BJ (cell line): ENCODE results near the gene WDTC1. TPM values are rescaled to one million over a fixed set of nuclear protein-coding genes. Genes with fewer than 3 reads are reported as not detected.

Experiments used
- CTCF ChIA-PET: fragments of 350-600 bp; formaldehyde crosslinking; extraction: SDS; loops from one replicate; lab custom pipeline; 2021; ENCODE audit warnings: antibody characterized with exemption, inconsistent platforms; lab: Yijun Ruan, JAX
- POLR2A ChIA-PET: fragments of 300-600 bp; sonication (Branson Sonifier 250); formaldehyde crosslinking; extraction: SDS; loops from one replicate; lab custom pipeline; 2021; ENCODE audit warnings: antibody characterized with exemption; lab: Charles Lee
- DNase-seq: peaks from one replicate; pipeline ENCODE4 v3.0.0-alpha.2; 2011; ENCODE audit warnings: low read depth
- H3K27me3 ChIP-seq: 2 replicates; pipeline ENCODE4 v1.6.0; 2011; ENCODE audit warnings: low read length; ENCODE audit not compliant: control insufficient read depth, insufficient read depth
- H3K36me3 ChIP-seq: 2 replicates; pipeline ENCODE4 v1.5.1; 2011; ENCODE audit warnings: low read length; ENCODE audit not compliant: control insufficient read depth, insufficient read depth
- H3K4me3 ChIP-seq: 2 replicates; pipeline ENCODE4 v1.5.1; 2011; ENCODE audit warnings: low read depth, mild to moderate bottlenecking, control low read depth, low read length
- CTCF ChIP-seq: IDR thresholded peaks from 2 replicates; pipeline ENCODE4 v1.5.1; 2011; ENCODE audit warnings: low read depth, mild to moderate bottlenecking, control low read depth, inconsistent platforms, low read length, moderate library complexity; ENCODE audit not compliant: insufficient read depth
- polyA plus RNA-seq: library from polyadenylated mRNA; depleted of rRNA; stranded (reverse); fragments of >200 nt; gene quantifications from 2 replicates; pipeline ENCODE4 v1.2.3, GENCODE V29; 2011

Gene WDTC1
- polyA plus RNA-seq, 1 experiment = 16.4 TPM

GRCh38 chr1:27353166-27353565 lies 118.7 kb downstream of the WDTC1 start:
- Histone ChIP-seq H3K27me3 (no peaks in the 10 kb centered on the region), H3K36me3 (peaks cover 24% of the 10 kb centered on the region), H3K4me3 (no peak overlapping the region)
- DNase-seq = no peak
- ChIA-PET CTCF (interaction anchor here (0.8 to 2.2 kb wide), 5 partner anchors 9 to 53 kb away, joined by 3 to 7 read pairs (median 3); partner anchors contain the start of gene MAP3K6), POLR2A (no interaction called here)
- TF ChIP-seq CTCF = no peak

- POLR2A ChIA-PET = no interaction called here
- CTCF ChIA-PET = interaction anchor here (0.8 to 2.2 kb wide), 5 partner anchors 8 to 53 kb away, joined by 3 to 7 read pairs (median 4); partner anchors contain the start of gene MAP3K6
- Histone ChIP-seq H3K27me3 (no peaks in the 10 kb centered on the region), H3K36me3 (peaks cover 29% of the 10 kb centered on the region), H3K4me3 (no peak overlapping the region)
- TF ChIP-seq CTCF = no peak
- DNase-seq = no peak
Measured at GRCh38 chr1:27353629-27354028, 119.2 kb downstream of the WDTC1 start.

GRCh38 chr1:27355683-27356082 lies 121.3 kb downstream of the WDTC1 start:
- Histone ChIP-seq H3K4me3 (no peak overlapping the region), H3K27me3 (no peaks in the 10 kb centered on the region), H3K36me3 (peaks cover 32% of the 10 kb centered on the region)
- ChIA-PET POLR2A (no interaction called here), CTCF (interaction anchor here (0.6 to 6.1 kb wide), 4 partner anchors 10 to 57 kb away, joined by 4 to 60 read pairs (median 23); partner anchors contain the start of gene MAP3K6)
- DNase-seq = no peak
- TF ChIP-seq CTCF = no peak

GRCh38 chr1:27356277-27356618 lies 121.8 kb downstream of the WDTC1 start:
- no peak for TF ChIP-seq CTCF
- Histone ChIP-seq H3K36me3 (peaks cover 34% of the 10 kb centered on the region), H3K27me3 (no peaks in the 10 kb centered on the region), H3K4me3 (no peak overlapping the region)
- no peak for DNase-seq
- ChIA-PET POLR2A (no interaction called here), CTCF (interaction anchor here (1.4 to 6.1 kb wide), 5 partner anchors 10 to 62 kb away, joined by 3 to 60 read pairs (median 20); partner anchors contain the start of gene MAP3K6)

- DNase-seq = no peak
- CTCF ChIA-PET = interaction anchor here (0.6 to 6.1 kb wide), 21 partner anchors 8 to 271 kb away, joined by 3 to 60 read pairs (median 8); partner anchors contain the start of genes GPR3, MAP3K6 and SYTL1
- no peak for TF ChIP-seq CTCF
- peaks cover 37% of the 10 kb centered on the region for H3K36me3 ChIP-seq
- POLR2A ChIA-PET = no interaction called here
- no peaks in the 10 kb centered on the region for H3K27me3 ChIP-seq
- H3K4me3 ChIP-seq = no peak overlapping the region
Measured at GRCh38 chr1:27356619-27357280, 122.3 kb downstream of the WDTC1 start.
